Activated CD4-positive, alpha-beta T cell treated with anti-CD3 and anti-CD28 coated beads, Interleukin-2, Interleukin-4, amounts not matched to agents 100 ng/mL and 50 ng/mL, durations not matched to agents 16 hours and 8 hours (primary cell): ENCODE data around the gene ANKRD27.
"Not testable (repeated sequence)": the region's sequence is repeated elsewhere in the genome, so short reads cannot be mapped to it uniquely, and the experiment has no call there.

Experiments used
- DNase-seq: peaks from one replicate; pipeline ENCODE4 v3.0.0-alpha.2; 2020; ENCODE audit warnings: low spot score

Gene ANKRD27

DNA sequence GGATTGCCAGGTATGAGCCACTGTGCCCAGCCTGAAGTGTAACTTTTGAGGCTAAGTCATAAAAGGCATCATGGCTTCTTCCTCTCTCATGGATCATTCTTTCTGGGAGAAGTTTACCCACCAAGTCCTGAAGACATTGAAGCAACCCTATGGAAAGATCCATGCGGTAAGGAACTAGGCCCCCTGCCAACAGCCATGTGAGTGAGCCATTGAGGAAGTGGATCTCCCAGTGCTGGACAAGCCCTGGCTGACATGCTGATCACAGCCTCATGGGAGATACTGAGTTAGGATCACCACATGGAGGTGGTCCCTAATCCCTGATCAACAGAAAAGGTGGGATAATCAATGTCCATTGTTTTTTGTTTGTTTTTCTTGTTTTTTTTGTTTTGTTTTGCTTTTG is 13.3 kb upstream of the ANKRD27 start:
- no peak for DNase-seq

DNA sequence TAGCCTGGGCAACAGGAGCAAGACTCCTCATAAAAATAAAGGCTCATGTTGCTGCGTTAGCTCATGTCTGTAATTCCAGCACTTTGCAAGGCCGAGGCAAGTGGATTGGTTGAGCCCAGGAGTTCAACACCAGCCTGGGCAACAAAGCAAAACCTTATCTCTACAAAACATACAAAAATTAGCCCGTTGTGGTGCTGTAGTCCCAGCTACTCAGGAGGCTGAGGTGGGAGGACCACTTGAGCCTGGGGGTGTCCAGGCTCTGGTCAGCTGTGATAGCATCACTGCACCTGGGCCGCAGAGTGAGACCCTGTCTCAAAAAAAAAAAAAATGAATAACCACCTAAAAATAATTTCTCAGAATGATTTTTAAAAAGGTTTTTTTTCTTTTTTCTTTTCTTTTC is 12.7 kb upstream of the ANKRD27 start:
- DNase-seq = no peak

DNA sequence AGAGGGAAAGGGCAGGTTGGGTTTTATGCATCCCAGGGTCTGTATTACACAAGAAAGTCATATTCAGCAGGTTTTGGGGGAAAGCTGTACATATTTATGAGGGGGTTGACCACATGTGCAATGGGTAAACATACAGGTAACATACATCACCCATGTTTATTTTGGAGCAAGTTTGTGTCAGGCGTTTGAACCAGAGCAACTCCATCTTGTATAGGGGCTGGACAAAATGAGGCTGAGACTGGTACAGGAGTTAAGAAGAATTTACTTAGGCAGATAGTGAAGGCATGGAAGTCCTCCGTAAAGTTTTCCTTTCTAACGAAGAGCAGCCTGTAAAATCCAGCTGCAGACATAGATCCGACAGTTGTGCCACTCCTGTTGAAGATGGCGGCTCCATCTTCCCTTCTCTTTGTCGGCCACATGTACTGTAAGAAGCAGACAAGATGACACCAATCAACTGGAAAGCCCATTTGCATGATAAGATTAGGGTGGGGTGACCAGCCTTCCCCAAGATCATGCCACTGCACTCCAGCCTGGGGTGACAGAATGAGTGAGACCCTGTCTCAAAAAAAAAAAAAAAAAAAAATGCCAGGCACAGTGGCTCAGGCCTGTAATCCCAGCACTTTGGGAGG is 12.0 kb upstream of the ANKRD27 start:
- DNase-seq = no peak

DNA sequence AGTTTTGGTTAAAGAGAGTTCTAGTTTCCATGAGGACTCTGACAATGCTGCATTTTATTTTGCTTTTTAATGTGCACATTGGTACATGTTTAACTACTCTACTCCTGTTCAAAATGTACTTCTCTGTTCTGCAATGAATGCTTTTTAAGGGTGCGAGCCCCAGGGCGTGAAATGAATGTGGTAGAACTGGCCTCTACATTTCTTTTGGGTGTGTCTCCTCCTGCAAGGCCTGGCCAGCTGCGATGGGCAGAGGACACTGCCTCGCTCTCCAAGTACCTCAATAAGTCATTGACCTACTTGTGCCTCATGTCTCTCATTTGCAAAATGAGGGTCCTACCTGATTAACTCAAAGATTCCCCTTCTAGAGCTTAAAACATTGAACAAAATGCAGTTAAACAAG is 7.3 kb upstream of the ANKRD27 start:
- DNase-seq = no peak

DNA sequence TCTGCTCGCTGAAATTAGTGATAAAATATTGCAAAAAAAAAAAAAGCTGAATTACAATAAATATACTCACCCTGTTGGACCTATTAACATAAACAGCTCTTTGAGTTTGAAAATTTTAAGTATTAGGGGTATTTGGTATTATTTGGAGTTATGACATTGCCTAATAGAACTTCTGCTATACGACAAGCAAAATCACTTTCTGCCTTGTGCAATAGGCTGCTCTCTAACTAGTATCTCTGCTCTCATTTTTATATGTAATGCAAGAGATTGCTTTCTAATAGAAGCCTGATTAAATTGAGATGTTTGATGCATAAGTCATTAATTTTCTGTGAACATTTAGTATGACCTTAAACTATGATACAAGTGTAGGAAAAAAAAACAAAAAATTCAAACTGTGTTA is 6.0 kb upstream of the ANKRD27 start:
- no peak for DNase-seq

DNA sequence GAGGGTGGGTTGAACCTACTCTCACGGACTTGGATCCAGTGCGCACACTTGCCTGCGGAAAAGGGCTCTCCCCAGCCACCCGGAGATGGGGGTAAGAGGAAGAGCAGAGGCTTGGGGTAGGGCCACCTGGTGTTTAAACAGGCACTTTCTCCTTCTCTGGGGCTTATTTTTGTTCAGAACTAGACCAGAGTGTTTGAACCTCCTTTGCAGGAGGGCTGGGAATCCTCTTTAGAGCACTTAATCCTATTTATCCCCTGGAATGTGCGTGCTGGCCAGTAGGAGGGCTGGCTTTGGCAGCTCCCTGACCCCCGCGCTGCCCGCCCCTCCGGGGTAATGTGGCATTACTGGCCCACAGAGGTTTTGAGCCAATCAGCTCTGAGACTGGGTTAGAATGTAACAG is 2.7 kb upstream of the ANKRD27 start:
- no peak for DNase-seq

DNA sequence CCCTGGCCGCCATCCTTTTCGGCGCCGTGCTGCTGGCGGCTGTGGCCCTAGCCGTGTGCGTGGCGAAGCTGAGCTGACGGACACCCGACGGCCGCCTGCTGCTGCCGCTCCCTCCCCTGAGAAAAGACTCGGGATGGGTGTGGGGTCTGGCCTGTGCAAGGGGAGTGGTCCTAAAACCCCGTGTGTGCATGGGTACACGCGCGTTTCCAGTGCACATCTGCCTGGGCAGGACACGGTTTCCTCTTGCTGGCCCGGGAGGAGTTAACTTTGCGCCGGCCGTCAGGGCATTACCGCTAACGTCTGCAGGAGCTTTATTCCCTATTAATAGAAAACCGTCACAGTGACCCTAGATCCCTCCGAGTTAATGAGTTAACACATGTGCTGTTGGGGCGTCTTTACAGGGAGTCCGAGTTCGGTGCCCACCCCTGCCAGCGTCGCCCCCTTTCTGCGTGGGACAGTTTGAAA is 1.9 kb upstream of the ANKRD27 start:
- no peak for DNase-seq

DNA sequence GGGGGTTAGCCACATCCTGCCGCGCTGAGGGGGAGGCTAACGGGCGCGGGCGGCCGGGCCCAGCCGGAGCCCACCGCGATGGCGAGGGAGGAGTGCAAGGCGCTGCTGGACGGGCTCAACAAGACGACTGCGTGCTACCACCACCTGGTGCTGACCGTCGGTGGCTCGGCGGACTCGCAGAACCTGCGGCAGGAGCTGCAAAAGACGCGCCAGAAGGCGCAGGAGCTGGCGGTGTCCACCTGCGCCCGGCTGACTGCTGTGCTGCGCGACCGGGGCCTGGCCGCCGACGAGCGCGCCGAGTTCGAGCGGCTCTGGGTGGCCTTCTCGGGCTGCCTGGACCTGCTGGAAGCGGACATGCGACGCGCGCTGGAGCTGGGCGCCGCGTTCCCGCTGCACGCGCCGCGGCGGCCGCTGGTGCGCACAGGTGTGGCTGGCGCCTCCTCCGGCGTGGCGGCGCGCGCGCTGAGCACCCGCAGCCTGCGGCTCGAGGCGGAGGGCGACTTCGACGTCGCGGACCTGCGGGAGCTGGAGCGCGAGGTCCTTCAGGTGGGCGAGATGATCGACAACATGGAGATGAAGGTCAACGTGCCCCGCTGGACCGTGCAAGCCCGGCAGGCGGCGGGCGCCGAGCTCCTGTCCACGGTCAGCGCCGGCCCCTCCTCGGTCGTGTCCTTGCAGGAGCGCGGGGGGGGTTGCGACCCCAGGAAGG is 1.4 kb upstream of the ANKRD27 start:
- DNase-seq = no peak

DNA sequence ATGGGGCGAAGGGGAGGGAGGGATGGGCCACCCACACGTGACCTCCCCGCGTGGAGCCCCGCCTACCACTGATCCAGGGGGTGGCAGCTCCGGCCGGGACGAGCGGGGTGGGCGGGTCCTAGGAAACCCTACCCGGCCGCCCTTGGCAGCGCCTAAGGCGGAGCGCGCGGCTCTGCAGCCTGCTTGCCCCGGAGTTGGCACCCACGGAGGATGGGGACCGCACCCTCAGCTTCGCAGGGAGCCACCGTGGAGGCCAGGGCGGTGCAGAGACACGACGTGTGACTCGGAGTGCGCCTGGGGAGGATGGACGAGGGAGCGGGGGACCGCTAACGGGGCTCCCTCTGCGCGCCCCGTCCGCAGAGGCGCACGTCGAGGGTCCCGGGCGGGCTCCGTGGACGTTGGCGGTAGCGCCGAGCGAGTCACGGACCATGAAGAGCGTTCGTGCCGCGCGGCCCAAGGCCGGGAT is 773 bp upstream of the ANKRD27 start, which contains the start of gene RGS9BP:
Gene RGS9BP (plus strand): TSS at position 129 of the 466 bp plus-strand sequence. CDS start 416 bp downstream, outside the sequence.
- DNase-seq = peak; percentile 65

DNA sequence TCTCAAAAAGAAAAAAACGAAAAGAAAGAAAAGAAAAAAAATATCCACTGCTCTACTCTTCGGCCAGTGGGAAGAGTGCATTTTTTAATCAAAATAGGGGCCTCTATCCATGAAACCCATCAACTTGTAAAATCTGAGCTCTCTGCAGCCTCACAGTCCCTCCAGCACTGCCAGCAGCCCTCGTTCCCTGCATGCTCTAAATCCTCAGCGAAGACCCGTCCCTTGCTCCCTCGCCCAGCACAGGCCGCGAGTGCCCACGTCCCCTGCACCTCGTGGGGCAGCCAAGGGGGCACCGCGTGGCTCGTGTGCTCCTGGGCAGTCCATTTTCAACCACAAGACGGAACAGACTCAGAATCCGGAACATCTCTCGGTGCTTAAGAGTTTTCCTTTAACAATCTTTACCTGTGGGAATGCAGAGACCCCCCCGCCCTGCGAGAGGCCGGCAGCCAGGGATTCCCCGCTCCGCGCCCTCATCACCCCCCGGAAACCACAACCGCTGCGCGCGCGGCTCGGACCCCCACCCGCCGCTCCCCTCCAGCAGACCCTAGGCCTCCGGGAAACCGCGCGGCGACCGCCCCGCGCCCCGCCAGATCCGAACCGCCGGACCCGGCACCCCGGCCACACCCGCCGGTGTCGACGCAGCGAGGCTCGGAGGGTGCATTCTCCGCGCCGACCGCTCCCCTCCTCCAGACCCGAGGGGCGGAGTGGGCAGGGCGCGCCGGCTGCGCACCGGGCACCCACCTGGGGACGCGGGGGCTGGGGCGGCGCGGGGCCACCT is 638 bp downstream of the ANKRD27 start:
- DNase-seq = no peak

DNA sequence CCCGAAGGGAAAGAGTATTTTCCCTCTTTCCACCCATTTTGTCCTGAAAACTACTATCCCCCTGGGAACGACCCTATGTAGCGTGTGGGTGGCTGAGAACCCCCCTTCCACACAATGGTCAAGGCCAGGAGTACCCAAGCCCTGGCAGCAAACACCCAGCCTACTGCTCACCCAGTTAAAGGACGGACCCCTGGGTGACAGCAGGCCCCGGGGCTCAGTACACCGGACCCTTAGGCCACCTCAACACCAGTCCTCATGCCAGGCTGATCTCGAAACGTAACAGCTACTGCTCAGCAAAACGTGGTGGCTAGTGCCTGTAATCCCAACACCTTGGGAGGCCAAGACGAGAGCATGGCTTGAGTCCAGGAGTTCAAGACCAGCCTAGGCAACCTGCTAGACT is 1.4 kb downstream of the ANKRD27 start:
- no peak for DNase-seq

DNA sequence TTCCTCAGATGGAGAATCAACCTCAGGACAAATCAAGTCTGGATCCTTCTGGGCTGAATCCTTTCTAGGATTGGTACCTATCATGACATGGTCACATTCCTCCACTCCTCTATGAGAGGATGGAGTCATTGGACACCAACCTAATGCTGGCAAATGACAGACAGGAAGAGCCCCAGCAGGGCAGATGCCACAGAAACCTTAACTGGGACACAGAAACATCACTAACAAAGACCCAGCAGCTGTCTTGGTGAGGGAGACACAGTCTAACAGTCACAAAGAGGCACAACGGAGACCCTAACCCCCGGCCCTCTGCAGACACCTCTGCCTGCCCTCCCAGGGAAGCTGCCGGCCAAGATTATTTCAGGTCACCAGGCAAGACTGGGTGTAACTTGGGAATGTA is 2.1 kb downstream of the ANKRD27 start:
- no peak for DNase-seq

DNA sequence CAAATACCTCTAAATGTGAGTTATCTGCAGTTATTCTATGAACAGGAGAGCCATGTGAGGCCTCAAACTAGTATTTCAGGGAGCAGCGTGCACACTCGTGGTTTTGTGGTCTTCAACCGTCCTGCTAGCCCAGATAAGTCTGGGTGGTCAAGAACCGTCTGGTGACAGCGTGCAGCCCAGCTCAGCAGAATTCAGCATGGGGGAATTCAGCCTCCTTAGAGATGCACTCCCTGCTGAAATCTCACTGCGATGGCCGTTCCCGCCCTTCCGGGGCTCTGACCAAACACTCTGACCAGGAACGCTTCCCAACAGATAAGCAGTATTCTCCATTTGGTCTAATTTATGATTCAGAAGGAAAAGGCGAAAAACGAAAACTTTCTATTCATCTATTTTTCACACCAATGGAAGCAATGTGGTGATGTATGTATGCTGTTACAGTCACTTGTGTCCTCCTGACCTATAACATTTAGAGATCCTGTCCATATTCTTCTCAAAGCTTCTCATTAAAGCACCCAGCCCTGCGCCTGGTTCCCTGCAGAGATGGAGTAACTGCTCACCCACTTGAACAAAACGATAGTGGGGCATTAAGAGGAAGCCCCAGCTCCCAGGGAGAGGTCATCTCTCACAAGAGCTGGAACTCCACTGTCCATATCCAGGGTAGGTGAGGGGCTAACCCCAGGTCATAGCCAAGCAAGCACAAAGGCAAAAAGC is 2.9 kb downstream of the ANKRD27 start:
- DNase-seq = no peak

DNA sequence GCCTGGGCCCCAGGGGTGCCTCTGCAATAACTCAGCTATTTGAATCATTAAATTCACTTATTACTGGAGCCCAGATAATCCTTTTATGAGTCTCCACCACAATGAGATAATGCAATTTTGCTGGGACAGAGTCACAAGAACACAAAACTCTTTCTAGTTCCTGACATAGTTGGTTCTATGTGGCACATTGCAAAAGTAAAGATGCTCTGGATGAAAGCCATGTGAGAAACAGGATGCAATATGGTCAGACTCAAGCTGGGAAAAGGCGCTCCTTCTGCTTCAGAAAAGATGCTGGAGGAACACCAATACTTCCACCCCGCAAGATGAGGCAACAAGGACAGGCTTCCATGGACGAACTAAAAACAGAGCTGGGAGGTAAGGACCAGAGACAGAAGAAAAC is 5.7 kb downstream of the ANKRD27 start:
- no peak for DNase-seq

DNA sequence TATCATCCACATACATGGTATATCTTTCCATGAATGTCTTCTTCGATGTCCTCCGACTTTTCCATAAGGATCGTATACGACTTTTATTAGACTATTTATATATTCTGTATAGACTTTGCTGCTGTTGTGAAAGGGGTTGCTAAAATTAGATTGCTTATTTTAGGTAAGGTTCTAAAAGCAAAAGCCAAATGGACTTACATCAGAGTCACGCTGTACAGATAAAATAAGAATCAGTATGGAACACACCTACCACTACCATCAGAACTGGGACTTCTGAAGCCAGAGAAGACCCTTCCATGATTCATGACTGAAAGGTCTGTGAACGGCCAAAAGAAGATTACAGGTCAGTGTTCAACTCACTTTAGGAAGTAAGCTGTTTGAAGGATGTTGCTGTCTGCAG is 8.9 kb downstream of the ANKRD27 start:
- no peak for DNase-seq

DNA sequence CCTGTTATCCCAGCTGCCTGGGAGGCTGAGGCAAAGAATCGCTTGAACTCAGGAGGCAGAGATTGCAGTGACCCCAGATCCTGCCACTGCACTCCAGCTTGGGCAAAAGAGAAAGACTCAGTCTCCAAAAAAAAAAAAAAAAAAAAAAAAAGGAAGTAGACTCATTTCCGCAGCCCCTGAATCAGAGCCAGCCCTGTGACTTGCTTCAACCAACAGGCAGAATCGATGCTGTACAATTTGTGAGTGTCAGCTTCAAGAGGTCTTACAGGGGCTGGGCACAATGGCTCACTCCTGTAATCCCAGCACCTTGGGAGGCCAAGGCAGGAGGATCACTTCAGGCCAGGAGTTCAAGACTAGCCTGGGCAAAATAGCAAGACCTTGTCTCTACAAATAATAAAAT is 12.8 kb downstream of the ANKRD27 start:
- DNase-seq = no peak

DNA sequence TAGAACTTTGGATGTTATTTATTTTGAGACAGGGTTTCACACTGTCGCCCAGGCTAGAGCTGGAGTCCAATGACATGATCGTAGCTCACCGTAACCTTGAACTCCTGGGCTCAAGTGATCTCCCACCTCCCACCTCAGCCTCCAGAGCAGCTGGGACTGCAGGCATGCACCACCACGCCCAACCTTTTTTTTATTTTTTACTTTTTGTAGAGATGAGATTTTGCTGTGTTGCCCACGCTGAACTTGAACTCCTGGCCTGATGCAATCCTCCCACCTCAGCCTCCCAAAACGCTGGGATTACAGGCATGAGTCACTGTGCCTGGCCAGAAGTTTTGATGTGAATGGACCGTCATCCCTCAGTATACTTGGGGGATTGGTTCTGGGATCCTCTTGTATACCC is 13.7 kb downstream of the ANKRD27 start:
- no peak for DNase-seq

DNA sequence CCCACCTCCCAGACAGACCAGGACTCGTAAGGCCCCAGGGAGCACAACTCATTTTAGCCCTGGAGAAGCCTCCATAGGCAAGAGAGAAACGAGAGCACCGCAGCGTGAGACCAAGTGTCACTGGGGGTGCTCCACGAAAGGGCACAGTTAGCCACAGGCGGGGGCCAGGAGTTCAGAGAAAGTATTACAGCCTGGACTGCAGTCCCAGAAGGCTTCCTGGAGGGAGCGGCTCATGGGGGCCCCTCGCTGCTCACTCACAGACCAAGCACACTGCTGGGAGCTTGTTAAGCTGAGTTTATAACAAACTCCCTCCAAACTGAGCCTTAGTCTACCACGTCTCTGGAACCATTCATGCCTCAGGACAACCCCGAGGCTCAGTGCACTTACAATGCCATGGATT is 16.5 kb downstream of the ANKRD27 start:
- DNase-seq = no peak

DNA sequence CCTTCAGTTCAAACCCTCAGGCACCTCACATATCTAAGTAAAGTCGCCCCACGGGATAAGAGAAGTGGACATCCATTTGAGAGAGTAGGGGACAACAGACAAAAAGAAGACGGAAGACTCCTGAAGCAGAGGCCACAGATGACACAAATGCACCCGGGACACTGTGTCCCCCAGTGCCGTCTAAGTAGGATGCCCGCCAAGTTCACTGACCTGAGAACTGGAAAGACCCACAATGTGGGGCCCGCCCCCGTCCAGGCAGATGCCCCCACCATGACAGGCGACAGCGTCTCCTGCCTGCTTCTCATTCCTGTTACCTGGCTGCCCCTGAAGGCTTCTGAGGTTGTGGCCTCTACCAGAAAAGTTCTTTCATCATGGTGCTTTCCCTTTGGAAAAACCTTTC is 16.9 kb downstream of the ANKRD27 start:
- DNase-seq = no peak

DNA sequence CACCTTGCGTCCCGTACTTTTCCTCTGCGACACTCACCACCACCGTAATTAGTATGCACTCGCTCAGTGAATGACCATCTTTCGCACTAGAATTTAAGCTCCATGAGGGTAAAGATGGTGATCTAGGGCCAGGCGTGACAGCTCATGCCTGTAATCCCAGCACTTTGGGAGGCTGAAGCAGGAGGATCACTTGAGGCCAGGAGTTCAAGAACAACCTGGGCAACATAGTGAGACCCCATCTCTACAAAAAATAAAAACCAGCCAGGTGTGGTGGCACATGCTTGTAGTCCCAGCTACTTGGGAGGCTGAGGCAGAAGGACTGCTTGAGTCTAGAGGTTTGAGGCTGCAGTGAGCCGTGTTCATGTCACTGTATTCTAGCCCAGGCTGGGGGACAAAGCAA is 18.6 kb downstream of the ANKRD27 start:
- DNase-seq = not testable (repeated sequence)

DNA sequence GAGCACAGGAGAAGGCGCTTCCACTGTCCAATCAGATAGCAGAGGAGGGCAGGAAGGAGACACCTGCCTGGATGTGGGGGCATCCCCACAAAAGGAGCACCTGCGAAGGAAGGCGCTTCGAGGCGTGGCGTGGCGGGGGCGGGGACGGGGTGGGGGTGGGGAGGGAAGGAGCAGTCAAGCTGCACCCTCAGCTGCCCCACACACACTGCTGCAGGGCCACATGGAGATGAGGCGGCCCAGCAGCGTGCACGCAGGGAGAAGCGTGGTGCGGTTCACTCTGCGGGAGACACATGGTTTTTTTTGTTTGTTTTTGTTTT is 21.4 kb downstream of the ANKRD27 start:
- no peak for DNase-seq

DNA sequence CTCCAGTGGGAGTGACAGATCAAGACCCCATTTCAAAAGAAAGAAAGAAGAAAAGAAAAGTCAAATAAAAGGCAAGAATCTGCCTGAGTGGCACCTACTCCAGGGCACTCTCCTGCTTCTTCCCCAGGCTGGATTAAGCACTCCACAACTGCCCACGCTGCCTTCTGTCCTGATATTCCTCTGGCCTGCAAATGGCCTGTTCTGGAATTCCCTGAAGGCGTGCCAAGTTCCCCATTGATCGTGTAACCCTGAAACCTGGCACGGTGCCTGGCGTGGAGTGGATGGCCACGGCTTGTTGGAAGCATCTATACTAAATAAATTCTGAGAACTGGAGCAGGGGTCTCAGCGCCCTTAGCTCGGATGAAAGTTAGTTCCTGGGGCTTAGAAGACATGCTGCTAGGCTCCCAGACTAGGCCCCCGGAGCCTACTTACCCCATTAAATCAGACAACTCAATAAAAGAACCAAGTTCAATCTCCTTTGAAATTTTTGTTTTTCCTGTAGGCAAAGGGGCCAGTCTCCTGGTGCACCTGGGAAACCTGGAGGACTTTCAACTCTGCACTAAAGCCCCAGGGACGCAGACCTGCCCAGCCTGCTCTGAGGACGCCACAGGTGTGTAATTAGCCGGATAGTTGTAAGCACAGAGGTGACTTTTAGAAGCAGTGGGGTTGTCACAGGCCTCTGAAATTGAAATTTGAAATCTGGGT is 21.9 kb downstream of the ANKRD27 start:
- DNase-seq = no peak
